Panc1 (cell line): ENCODE data around the gene OTOP3. TPM values are rescaled to one million over a fixed set of nuclear protein-coding genes. Genes with fewer than 3 reads are reported as not detected.

ENCODE experiments used
- ATAC-seq: fragments of 200-7000 bp; cut with Tn5 transposase; 2 replicates; pipeline ENCODE4 v1.9.1; 2020; ENCODE audit warnings: mild to moderate bottlenecking, moderate library complexity
- BruUV-seq: library from RNA; stranded (reverse); fragments of 400-500 nt; replicated peaks from 2 replicates; lab custom pipeline; 2021; lab: Mats Ljungman, UMichigan
- CTCF ChIA-PET: fragments of 300-600 bp; sonication (Branson Sonifier 250); formaldehyde crosslinking; loops from one replicate; lab custom pipeline; 2022; ENCODE audit warnings: antibody characterized with exemption; lab: Charles Lee
- POLR2A ChIA-PET: fragments of 300-600 bp; sonication (Branson Sonifier 250); formaldehyde crosslinking; loops from one replicate; lab custom pipeline; 2022; ENCODE audit warnings: antibody characterized with exemption; lab: Charles Lee
- DNase-seq: peaks from one replicate; pipeline ENCODE4 v3.0.0-alpha.2; 2010; ENCODE audit warnings: low read depth, low spot score
- H3K27ac ChIP-seq: 2 replicates; pipeline ENCODE4 v1.5.1; 2011; ENCODE audit warnings: mild to moderate bottlenecking, low read length, inconsistent platforms
- H3K27me3 ChIP-seq: fragments of 200-500 bp; sonication (Bioruptor generic); 2 replicates; pipeline ENCODE4 v1.6.0; 2014; ENCODE audit warnings: low read length, inconsistent platforms; ENCODE audit not compliant: control insufficient read depth, insufficient read depth
- H3K36me3 ChIP-seq: fragments of 200-500 bp; sonication (Bioruptor generic); 2 replicates; pipeline ENCODE4 v1.5.1; 2014; ENCODE audit warnings: inconsistent platforms, mild to moderate bottlenecking, low read length, moderate library complexity; ENCODE audit not compliant: control insufficient read depth, insufficient read depth
- H3K4me1 ChIP-seq: 2 replicates; pipeline ENCODE4 v1.5.1; 2011; ENCODE audit warnings: inconsistent platforms, mild to moderate bottlenecking, low read length, moderate library complexity; ENCODE audit not compliant: control insufficient read depth, insufficient read depth
- H3K4me3 ChIP-seq, 2 experiments: 2 replicates each; pipeline ENCODE4 v1.5.1; 2011 to 2012; ENCODE audit warnings: low read depth in 2 of 2, low read length in 2 of 2, mild to moderate bottlenecking in 2 of 2, inconsistent platforms in 1 of 2, moderate library complexity in 1 of 2
- H3K9me3 ChIP-seq: fragments of 200-500 bp; sonication (Bioruptor generic); 2 replicates; pipeline ENCODE4 v1.5.1; 2014; ENCODE audit warnings: low read depth, mild to moderate bottlenecking, inconsistent platforms, low read length, moderate library complexity; ENCODE audit not compliant: control insufficient read depth, insufficient read depth
- CTCF ChIP-seq: fragments of 450-650 bp; IDR thresholded peaks from 2 replicates; pipeline ENCODE4 v1.5.1; 2017; ENCODE audit warnings: mild to moderate bottlenecking
- POLR2AphosphoS5 ChIP-seq: IDR thresholded peaks from 2 replicates; pipeline ENCODE4 v1.6.1; 2012; ENCODE audit warnings: mild to moderate bottlenecking, low read depth, low read length, moderate library complexity
- REST ChIP-seq, 2 experiments: IDR thresholded peaks; 2 replicates each; pipeline ENCODE4 v1.6.1; 2011 to 2012; ENCODE audit warnings: low read depth in 2 of 2, control low read depth in 1 of 2, low read length in 1 of 2, mild to moderate bottlenecking in 1 of 2, moderate library complexity in 1 of 2; ENCODE audit not compliant: insufficient read depth in 1 of 2
- SIN3A ChIP-seq: IDR thresholded peaks from 2 replicates; pipeline ENCODE4 v1.6.1; 2012; ENCODE audit warnings: low read depth, mild to moderate bottlenecking, low read length, moderate library complexity, borderline replicate concordance; ENCODE audit not compliant: insufficient read depth
- TCF7L2 ChIP-seq: IDR thresholded peaks from 2 replicates; pipeline ENCODE4 v1.6.1; 2011; ENCODE audit warnings: mild to moderate bottlenecking, low read depth, low read length, inconsistent platforms
- in situ Hi-C: cut with HindIII; loops from 2 replicates; pipeline ENCODE4 v1.10.0; 2016; ENCODE audit warnings: low sequenced_read_pairs, low pct_unique_long_range_greater_than_20kb
- intact Hi-C: fragments of 100-400 bp; cut with micrococcal nuclease; formaldehyde crosslinking; loops from one replicate; pipeline ENCODE4 v1.10.0; 2022; ENCODE audit not compliant: unreplicated experiment
- total RNA-seq: library from RNA; stranded (reverse); gene quantifications from one replicate; pipeline ENCODE4 v1.2.1, GENCODE V29; 2021; ENCODE audit not compliant: unreplicated experiment

The OTOP3 gene
- total RNA-seq, 1 experiment from 2014 or later: not detected

- POLR2A ChIA-PET: interaction anchor here (0.6 kb wide), 2 partner anchors 32 to 119 kb away, joined by 3 to 9 read pairs; no protein-coding TSS in a partner anchor
- no TSS peak for BruUV-seq
- intact Hi-C loops (no loop called here), in situ Hi-C loops (no loop called here)
- Histone ChIP-seq H3K4me3 (no peak overlapping the region), H3K27ac (no peak overlapping the region), H3K27me3 (no peaks in the 10 kb centered on the region), H3K9me3 (no peaks in the 10 kb centered on the region), H3K36me3 (no peaks in the 10 kb centered on the region), H3K4me1 (no peaks in the 10 kb centered on the region)
- ATAC-seq (peak; percentile 39; the same call in 1 of the 2 replicates), DNase-seq (no peak)
- CTCF ChIA-PET: interaction anchor here (0.6 kb wide), 1 partner anchor 36 kb away, joined by 5 read pairs; no protein-coding TSS in a partner anchor
- TF ChIP-seq SIN3A (no peak), TCF7L2 (no peak), POLR2AphosphoS5 (no peak), CTCF (no peak), REST (IDR thresholded peaks at IDR 0.05; ENCODE audit: insufficient read depth in 1 of 2, low read depth in 2 of 2, low read length in 1 of 2) (no peak)
Observed at GRCh38 chr17:74901353-74902135, 34.2 kb upstream of the OTOP3 start.

GRCh38 chr17:74903034-74903433 is 32.7 kb upstream of the OTOP3 start:
- no peak for ATAC-seq
- TF ChIP-seq SIN3A (no peak), CTCF (no peak), POLR2AphosphoS5 (no peak), TCF7L2 (no peak)
- Histone ChIP-seq H3K27me3 (no peaks in the 10 kb centered on the region), H3K36me3 (no peaks in the 10 kb centered on the region), H3K27ac (no peak overlapping the region), H3K4me3 (no peak overlapping the region), H3K9me3 (no peaks in the 10 kb centered on the region), H3K4me1 (no peaks in the 10 kb centered on the region)
- BruUV-seq: no TSS peak
- DNase-seq: no peak
- in situ Hi-C loops (no loop called here), intact Hi-C loops (no loop called here)
- CTCF ChIA-PET: no interaction called here
- POLR2A ChIA-PET: no interaction called here
